SK-N-SH treated with all-trans-retinoic acid at 6 μM for 48 hours (cell line): ENCODE measurements around the gene LIMD2.

ENCODE experiments used
- ATAC-seq: fragments of 200-7000 bp; cut with Tn5 transposase; 3 replicates; pipeline ENCODE4 v1.9.1; 2020; ENCODE audit warnings: mild to moderate bottlenecking, moderate library complexity
- ARNTL ChIP-seq: fragments of 450-650 bp; formaldehyde crosslinking; IDR thresholded peaks from 2 replicates; pipeline ENCODE4 v1.5.0; 2020; ENCODE audit warnings: low read depth, mild to moderate bottlenecking, moderate library complexity, borderline replicate concordance
- BACH2 ChIP-seq: fragments of 250-450 bp; sonication (Bioruptor Pico); IDR thresholded peaks from 2 replicates; pipeline ENCODE4 v1.9.0; 2021; ENCODE audit warnings: mild to moderate bottlenecking, borderline replicate concordance
- CSDC2 ChIP-seq: fragments of 250-450 bp; sonication (Bioruptor Pico); IDR thresholded peaks from 2 replicates; pipeline ENCODE4 v1.5.0; 2020; ENCODE audit warnings: mild to moderate bottlenecking, moderate library complexity
- ESRRG ChIP-seq: fragments of 250-450 bp; sonication (Bioruptor Pico); IDR thresholded peaks from 2 replicates; pipeline ENCODE4 v1.6.1; 2021; ENCODE audit warnings: mild to moderate bottlenecking
- GLIS3 ChIP-seq: fragments of 250-450 bp; sonication (Bioruptor Pico); IDR thresholded peaks from 2 replicates; pipeline ENCODE4 v1.5.0; 2020; ENCODE audit warnings: mild to moderate bottlenecking, moderate library complexity
- ISL1 ChIP-seq: fragments of 250-450 bp; sonication (Bioruptor Pico); IDR thresholded peaks from 2 replicates; pipeline ENCODE4 v2.1.2; 2022; ENCODE audit warnings: mild to moderate bottlenecking, moderate library complexity
- OSR1 ChIP-seq: fragments of 250-450 bp; sonication (Bioruptor Pico); IDR thresholded peaks from 2 replicates; pipeline ENCODE4 v1.8.0; 2022; ENCODE audit warnings: moderate library complexity, mild to moderate bottlenecking, inconsistent platforms
- PPARA ChIP-seq: fragments of 250-450 bp; sonication (Bioruptor Pico); IDR thresholded peaks from 2 replicates; pipeline ENCODE4 v1.5.0; 2020; ENCODE audit warnings: mild to moderate bottlenecking, borderline replicate concordance
- RARB ChIP-seq: fragments of 250-450 bp; sonication (Bioruptor Pico); IDR thresholded peaks from 2 replicates; pipeline ENCODE4 v1.8.0; 2021; ENCODE audit warnings: mild to moderate bottlenecking, moderate library complexity
- SNAI2 ChIP-seq: fragments of 250-450 bp; sonication (Bioruptor Pico); IDR thresholded peaks from 2 replicates; pipeline ENCODE4 v1.5.0; 2020; ENCODE audit warnings: mild to moderate bottlenecking, moderate library complexity
- TCF4 ChIP-seq: fragments of 250-450 bp; sonication (Bioruptor Pico); IDR thresholded peaks from 2 replicates; pipeline ENCODE4 v1.8.0; 2021; ENCODE audit warnings: mild to moderate bottlenecking, moderate library complexity, borderline replicate concordance
- TOX ChIP-seq: fragments of 250-450 bp; sonication (Bioruptor Pico); IDR thresholded peaks from 2 replicates; pipeline ENCODE4 v1.8.0; 2021; ENCODE audit warnings: mild to moderate bottlenecking, moderate library complexity, borderline replicate concordance
- ZC3H10 ChIP-seq: fragments of 250-450 bp; sonication (Bioruptor Pico); IDR thresholded peaks from 2 replicates; pipeline ENCODE4 v1.5.1; 2021; ENCODE audit warnings: mild to moderate bottlenecking, moderate library complexity
- ZFP3 ChIP-seq: fragments of 250-450 bp; sonication (Bioruptor Pico); IDR thresholded peaks from 2 replicates; pipeline ENCODE4 v1.5.0; 2020; ENCODE audit warnings: mild to moderate bottlenecking, moderate library complexity
- ZFP30 ChIP-seq: fragments of 450-650 bp; formaldehyde crosslinking; IDR thresholded peaks from 2 replicates; pipeline ENCODE4 v1.5.0; 2022; ENCODE audit warnings: mild to moderate bottlenecking, moderate library complexity
- ZNF565 ChIP-seq: fragments of 450-650 bp; formaldehyde crosslinking; conservative IDR thresholded peaks from 2 replicates; pipeline ENCODE4 v1.5.0; 2020; ENCODE audit warnings: low read depth, mild to moderate bottlenecking, moderate library complexity
- ZNF70 ChIP-seq: fragments of 450-650 bp; formaldehyde crosslinking; IDR thresholded peaks from 2 replicates; pipeline ENCODE4 v1.5.0; 2020; ENCODE audit warnings: mild to moderate bottlenecking, moderate library complexity
- ZNF8 ChIP-seq: fragments of 450-650 bp; formaldehyde crosslinking; IDR thresholded peaks from 2 replicates; pipeline ENCODE4 v1.5.0; 2020; ENCODE audit warnings: mild to moderate bottlenecking, moderate library complexity
- TF ChIP-seq, protein P1 (sequence below): fragments of 250-450 bp; sonication (Bioruptor Pico); IDR thresholded peaks from 2 replicates; pipeline ENCODE4 v1.5.0; 2020; ENCODE audit warnings: mild to moderate bottlenecking, moderate library complexity
- TF ChIP-seq, protein P2 (sequence below): fragments of 250-450 bp; sonication (Bioruptor Pico); IDR thresholded peaks from 2 replicates; pipeline ENCODE4 v1.8.0; 2021; ENCODE audit warnings: low read depth, mild to moderate bottlenecking, moderate library complexity, borderline replicate concordance
- TF ChIP-seq, protein P3 (sequence below): fragments of 250-450 bp; sonication (Bioruptor Pico); IDR thresholded peaks from 2 replicates; pipeline ENCODE4 v1.5.1; 2021; ENCODE audit warnings: mild to moderate bottlenecking, moderate library complexity
- TF ChIP-seq, protein P4 (sequence below): fragments of 250-450 bp; sonication (Bioruptor Pico); IDR thresholded peaks from 2 replicates; pipeline ENCODE4 v1.5.1; 2020; ENCODE audit warnings: low read depth, mild to moderate bottlenecking, moderate library complexity
- TF ChIP-seq, protein P5 (sequence below): fragments of 250-450 bp; sonication (Bioruptor Pico); IDR thresholded peaks from 2 replicates; pipeline ENCODE4 v1.8.0; 2020; ENCODE audit warnings: mild to moderate bottlenecking, moderate library complexity, borderline replicate concordance

The LIMD2 gene

DNA sequence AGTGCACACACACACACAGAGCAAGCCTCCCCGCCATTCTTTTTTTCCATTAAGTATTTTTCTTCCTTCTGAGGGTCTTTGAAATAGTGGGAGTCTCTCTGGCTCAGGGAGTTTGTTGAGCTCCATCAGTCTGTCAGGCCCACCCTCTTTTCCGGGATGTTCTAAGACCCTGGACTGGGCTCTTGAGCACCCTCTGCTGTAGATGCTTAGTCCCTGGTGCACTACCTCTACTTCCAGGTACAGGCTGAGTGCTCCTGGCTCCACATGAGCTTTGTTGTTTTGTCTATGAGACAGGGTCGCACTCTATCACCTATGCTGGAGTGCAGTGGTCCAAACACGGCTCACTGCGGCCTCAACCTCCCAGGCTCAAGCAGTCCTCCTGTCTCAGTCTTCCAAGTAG is 20.7 kb downstream of the LIMD2 start:
- ATAC-seq: no peak
- TF ChIP-seq BACH2 (CRISPR knock-in tag) (no peak), ZC3H10 (CRISPR knock-in tag) (no peak), ZNF8 (CRISPR knock-in tag) (no peak), ARNTL (CRISPR knock-in tag) (no peak), TCF4 (CRISPR knock-in tag) (no peak), ISL1 (CRISPR knock-in tag) (no peak), ZNF70 (no peak), RARB (CRISPR knock-in tag) (no peak), ZFP3 (CRISPR knock-in tag) (no peak), ZNF565 (CRISPR knock-in tag) (no peak), GLIS3 (CRISPR knock-in tag) (no peak), PPARA (CRISPR knock-in tag) (no peak)
- TF ChIP-seq, protein P1, sequence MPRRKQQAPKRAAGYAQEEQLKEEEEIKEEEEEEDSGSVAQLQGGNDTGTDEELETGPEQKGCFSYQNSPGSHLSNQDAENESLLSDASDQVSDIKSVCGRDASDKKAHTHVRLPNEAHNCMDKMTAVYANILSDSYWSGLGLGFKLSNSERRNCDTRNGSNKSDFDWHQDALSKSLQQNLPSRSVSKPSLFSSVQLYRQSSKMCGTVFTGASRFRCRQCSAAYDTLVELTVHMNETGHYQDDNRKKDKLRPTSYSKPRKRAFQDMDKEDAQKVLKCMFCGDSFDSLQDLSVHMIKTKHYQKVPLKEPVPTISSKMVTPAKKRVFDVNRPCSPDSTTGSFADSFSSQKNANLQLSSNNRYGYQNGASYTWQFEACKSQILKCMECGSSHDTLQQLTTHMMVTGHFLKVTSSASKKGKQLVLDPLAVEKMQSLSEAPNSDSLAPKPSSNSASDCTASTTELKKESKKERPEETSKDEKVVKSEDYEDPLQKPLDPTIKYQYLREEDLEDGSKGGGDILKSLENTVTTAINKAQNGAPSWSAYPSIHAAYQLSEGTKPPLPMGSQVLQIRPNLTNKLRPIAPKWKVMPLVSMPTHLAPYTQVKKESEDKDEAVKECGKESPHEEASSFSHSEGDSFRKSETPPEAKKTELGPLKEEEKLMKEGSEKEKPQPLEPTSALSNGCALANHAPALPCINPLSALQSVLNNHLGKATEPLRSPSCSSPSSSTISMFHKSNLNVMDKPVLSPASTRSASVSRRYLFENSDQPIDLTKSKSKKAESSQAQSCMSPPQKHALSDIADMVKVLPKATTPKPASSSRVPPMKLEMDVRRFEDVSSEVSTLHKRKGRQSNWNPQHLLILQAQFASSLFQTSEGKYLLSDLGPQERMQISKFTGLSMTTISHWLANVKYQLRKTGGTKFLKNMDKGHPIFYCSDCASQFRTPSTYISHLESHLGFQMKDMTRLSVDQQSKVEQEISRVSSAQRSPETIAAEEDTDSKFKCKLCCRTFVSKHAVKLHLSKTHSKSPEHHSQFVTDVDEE (CRISPR knock-in tag): no peak
- TF ChIP-seq, protein P2, sequence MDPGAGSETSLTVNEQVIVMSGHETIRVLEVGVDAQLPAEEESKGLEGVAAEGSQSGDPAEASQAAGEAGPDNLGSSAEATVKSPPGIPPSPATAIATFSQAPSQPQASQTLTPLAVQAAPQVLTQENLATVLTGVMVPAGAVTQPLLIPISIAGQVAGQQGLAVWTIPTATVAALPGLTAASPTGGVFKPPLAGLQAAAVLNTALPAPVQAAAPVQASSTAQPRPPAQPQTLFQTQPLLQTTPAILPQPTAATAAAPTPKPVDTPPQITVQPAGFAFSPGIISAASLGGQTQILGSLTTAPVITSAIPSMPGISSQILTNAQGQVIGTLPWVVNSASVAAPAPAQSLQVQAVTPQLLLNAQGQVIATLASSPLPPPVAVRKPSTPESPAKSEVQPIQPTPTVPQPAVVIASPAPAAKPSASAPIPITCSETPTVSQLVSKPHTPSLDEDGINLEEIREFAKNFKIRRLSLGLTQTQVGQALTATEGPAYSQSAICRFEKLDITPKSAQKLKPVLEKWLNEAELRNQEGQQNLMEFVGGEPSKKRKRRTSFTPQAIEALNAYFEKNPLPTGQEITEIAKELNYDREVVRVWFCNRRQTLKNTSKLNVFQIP: no peak

DNA sequence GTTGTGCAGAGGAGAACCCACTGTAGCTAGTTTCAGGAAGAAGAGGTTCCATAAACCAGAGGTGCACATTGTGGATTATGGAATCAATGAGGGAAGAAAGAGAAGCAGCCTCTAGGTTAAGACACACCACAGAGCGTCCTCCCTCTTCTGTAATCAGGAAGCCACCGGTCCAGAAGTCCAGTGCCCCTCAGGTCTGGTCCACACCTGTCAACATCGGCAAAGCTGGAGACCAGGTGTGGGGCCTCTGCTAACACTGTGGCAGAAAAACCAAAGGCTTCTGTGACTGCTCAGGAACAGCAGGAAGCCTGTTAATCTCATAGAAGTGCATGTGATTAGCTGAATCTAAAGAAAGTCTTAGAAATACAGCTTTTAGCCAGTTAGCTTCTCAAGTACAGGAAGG is 23.3 kb downstream of the LIMD2 start:
- ATAC-seq: no peak
- TF ChIP-seq, protein P3, sequence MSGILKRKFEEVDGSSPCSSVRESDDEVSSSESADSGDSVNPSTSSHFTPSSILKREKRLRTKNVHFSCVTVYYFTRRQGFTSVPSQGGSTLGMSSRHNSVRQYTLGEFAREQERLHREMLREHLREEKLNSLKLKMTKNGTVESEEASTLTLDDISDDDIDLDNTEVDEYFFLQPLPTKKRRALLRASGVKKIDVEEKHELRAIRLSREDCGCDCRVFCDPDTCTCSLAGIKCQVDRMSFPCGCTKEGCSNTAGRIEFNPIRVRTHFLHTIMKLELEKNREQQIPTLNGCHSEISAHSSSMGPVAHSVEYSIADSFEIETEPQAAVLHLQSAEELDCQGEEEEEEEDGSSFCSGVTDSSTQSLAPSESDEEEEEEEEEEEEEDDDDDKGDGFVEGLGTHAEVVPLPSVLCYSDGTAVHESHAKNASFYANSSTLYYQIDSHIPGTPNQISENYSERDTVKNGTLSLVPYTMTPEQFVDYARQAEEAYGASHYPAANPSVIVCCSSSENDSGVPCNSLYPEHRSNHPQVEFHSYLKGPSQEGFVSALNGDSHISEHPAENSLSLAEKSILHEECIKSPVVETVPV: no peak
- TF ChIP-seq OSR1 (no peak), PPARA (CRISPR knock-in tag) (no peak), ZC3H10 (CRISPR knock-in tag) (no peak), ISL1 (CRISPR knock-in tag) (no peak), TOX (CRISPR knock-in tag) (no peak), CSDC2 (CRISPR knock-in tag) (no peak), BACH2 (CRISPR knock-in tag) (no peak), ZNF8 (CRISPR knock-in tag) (no peak), ZNF565 (CRISPR knock-in tag) (no peak), ZFP30 (CRISPR knock-in tag) (no peak), ESRRG (CRISPR knock-in tag) (no peak), ZNF70 (no peak), SNAI2 (CRISPR knock-in tag) (no peak), GLIS3 (CRISPR knock-in tag) (no peak), ARNTL (CRISPR knock-in tag) (no peak)
- TF ChIP-seq, protein P4, sequence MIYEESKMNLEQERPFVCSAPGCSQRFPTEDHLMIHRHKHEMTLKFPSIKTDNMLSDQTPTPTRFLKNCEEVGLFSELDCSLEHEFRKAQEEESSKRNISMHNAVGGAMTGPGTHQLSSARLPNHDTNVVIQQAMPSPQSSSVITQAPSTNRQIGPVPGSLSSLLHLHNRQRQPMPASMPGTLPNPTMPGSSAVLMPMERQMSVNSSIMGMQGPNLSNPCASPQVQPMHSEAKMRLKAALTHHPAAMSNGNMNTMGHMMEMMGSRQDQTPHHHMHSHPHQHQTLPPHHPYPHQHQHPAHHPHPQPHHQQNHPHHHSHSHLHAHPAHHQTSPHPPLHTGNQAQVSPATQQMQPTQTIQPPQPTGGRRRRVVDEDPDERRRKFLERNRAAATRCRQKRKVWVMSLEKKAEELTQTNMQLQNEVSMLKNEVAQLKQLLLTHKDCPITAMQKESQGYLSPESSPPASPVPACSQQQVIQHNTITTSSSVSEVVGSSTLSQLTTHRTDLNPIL (CRISPR knock-in tag): no peak
- TF ChIP-seq, protein P5, sequence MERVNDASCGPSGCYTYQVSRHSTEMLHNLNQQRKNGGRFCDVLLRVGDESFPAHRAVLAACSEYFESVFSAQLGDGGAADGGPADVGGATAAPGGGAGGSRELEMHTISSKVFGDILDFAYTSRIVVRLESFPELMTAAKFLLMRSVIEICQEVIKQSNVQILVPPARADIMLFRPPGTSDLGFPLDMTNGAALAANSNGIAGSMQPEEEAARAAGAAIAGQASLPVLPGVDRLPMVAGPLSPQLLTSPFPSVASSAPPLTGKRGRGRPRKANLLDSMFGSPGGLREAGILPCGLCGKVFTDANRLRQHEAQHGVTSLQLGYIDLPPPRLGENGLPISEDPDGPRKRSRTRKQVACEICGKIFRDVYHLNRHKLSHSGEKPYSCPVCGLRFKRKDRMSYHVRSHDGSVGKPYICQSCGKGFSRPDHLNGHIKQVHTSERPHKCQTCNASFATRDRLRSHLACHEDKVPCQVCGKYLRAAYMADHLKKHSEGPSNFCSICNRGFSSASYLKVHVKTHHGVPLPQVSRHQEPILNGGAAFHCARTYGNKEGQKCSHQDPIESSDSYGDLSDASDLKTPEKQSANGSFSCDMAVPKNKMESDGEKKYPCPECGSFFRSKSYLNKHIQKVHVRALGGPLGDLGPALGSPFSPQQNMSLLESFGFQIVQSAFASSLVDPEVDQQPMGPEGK (CRISPR knock-in tag): no peak
- TF ChIP-seq, protein P1 (CRISPR knock-in tag): no peak
